ENCODE data around the gene GOLGA7B.

- TF ChIP-seq PPARA (CRISPR knock-in tag; IDR thresholded peaks at IDR 0.05; ENCODE audit: borderline replicate concordance) (no peak), CSRNP3 (CRISPR knock-in tag; IDR thresholded peaks at IDR 0.05) (no peak), RARB (CRISPR knock-in tag; IDR thresholded peaks at IDR 0.05) (no peak), ZC3H10 (CRISPR knock-in tag; IDR thresholded peaks at IDR 0.05) (no peak), ARNTL (CRISPR knock-in tag; IDR thresholded peaks at IDR 0.05; ENCODE audit: borderline replicate concordance, low read depth) (no peak), ISL1 (CRISPR knock-in tag; IDR thresholded peaks at IDR 0.05) (no peak), ZNF8 (CRISPR knock-in tag; IDR thresholded peaks at IDR 0.05) (no peak), TOX (CRISPR knock-in tag; IDR thresholded peaks at IDR 0.05; ENCODE audit: borderline replicate concordance) (no peak)
- TF ChIP-seq, protein P1, sequence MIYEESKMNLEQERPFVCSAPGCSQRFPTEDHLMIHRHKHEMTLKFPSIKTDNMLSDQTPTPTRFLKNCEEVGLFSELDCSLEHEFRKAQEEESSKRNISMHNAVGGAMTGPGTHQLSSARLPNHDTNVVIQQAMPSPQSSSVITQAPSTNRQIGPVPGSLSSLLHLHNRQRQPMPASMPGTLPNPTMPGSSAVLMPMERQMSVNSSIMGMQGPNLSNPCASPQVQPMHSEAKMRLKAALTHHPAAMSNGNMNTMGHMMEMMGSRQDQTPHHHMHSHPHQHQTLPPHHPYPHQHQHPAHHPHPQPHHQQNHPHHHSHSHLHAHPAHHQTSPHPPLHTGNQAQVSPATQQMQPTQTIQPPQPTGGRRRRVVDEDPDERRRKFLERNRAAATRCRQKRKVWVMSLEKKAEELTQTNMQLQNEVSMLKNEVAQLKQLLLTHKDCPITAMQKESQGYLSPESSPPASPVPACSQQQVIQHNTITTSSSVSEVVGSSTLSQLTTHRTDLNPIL (CRISPR knock-in tag; IDR thresholded peaks at IDR 0.05; ENCODE audit: low read depth), result no peak
Measured at GRCh38 chr10:97886286-97886685, 36.6 kb downstream of the GOLGA7B start.

Measured in SK-N-SH treated with all-trans-retinoic acid at 6 μM for 48 hours (cell line).